C4-2B (cell line): ENCODE data around the gene MYCT1.

ENCODE experiments used
- CTCF ChIP-seq: fragments of 450-650 bp; conservative IDR thresholded peaks from 2 replicates; pipeline ENCODE4 v1.5.1; 2017; ENCODE audit warnings: mild to moderate bottlenecking
- ZFX ChIP-seq: fragments of 450-650 bp; IDR thresholded peaks from 2 replicates; pipeline ENCODE4 v1.6.1; 2017

- no peak for TF ChIP-seq CTCF
- TF ChIP-seq ZFX = no peak
These were observed 35.9 kb upstream of the MYCT1 start for GRCh38 chr6:152661776-152662175.
